Endothelial cell of umbilical vein (primary cell): ENCODE data around the gene HASPIN. TPM values are rescaled to one million over a fixed set of nuclear protein-coding genes. Genes with fewer than 3 reads are reported as not detected.

Experiments used
- BruUV-seq: library from RNA; stranded (reverse); fragments of 400-500 nt; replicated peaks from 2 replicates; lab custom pipeline; 2021; lab: Mats Ljungman, UMichigan
- CTCF ChIA-PET: fragments of 300-600, 350-600 bp; sonication (Branson Sonifier 250); formaldehyde crosslinking; loops from one replicate; lab custom pipeline; 2021; ENCODE audit warnings: antibody characterized with exemption, inconsistent platforms; lab: Charles Lee
- POLR2A ChIA-PET: fragments of 300-600, 350-600 bp; sonication (Branson Sonifier 250); formaldehyde crosslinking; loops from one replicate; lab custom pipeline; 2021; ENCODE audit warnings: antibody characterized with exemption, inconsistent platforms; lab: Charles Lee
- DNase-seq: peaks from one replicate; pipeline ENCODE4 v3.0.0-alpha.2; 2011; ENCODE audit warnings: low read depth, low spot score
- FAIRE-seq: peaks from 2 replicates; lab custom pipeline; 2011; peaks lifted over from hg19 to GRCh38; lab: Jason Lieb, UNC
- H2AFZ ChIP-seq: 2 replicates; pipeline ENCODE4 v1.6.0; 2012; ENCODE audit warnings: low read depth, low read length, control low read depth, inconsistent platforms
- H3K27ac ChIP-seq: 2 replicates; pipeline ENCODE4 v1.5.1; 2011; ENCODE audit warnings: low read depth, mild to moderate bottlenecking, control low read depth, low read length, moderate library complexity; ENCODE audit not compliant: insufficient read depth
- H3K27me3 ChIP-seq, 2 experiments: 2 replicates each; pipeline versions ENCODE4 v1.6.0 to v1.6.1; 2011; ENCODE audit warnings: low read length in 2 of 2, mixed read lengths in 1 of 2; ENCODE audit not compliant: control insufficient read depth in 2 of 2, insufficient read depth in 2 of 2
- H3K36me3 ChIP-seq, 2 experiments: 2 replicates in 1 of 2; 3 replicates in 1 of 2; pipeline ENCODE4 v1.5.1; 2011; ENCODE audit warnings: low read length in 2 of 2, mild to moderate bottlenecking in 1 of 2, moderate library complexity in 1 of 2; ENCODE audit not compliant: control insufficient read depth in 2 of 2, insufficient read depth in 2 of 2; ENCODE audit errors: extremely low read depth in 1 of 2
- H3K4me1 ChIP-seq: 3 replicates; pipeline ENCODE4 v1.5.1; 2011; ENCODE audit warnings: mild to moderate bottlenecking, low read length; ENCODE audit not compliant: control insufficient read depth, insufficient read depth; ENCODE audit errors: extremely low read depth
- H3K4me2 ChIP-seq: 2 replicates; pipeline ENCODE4 v1.6.1; 2011; ENCODE audit warnings: low read length, control low read depth, mixed read lengths; ENCODE audit not compliant: insufficient read depth
- H3K4me3 ChIP-seq, 3 experiments: fragments of 200-600 bp in 1 of 3; sonication (generic), shearing (Covaris generic) in 1 of 3; replicated peaks in 1 of 3; 2 replicates each; pipeline ENCODE4 v1.5.1; 2011 to 2016; ENCODE audit warnings: control low read depth in 3 of 3, low read length in 3 of 3, mild to moderate bottlenecking in 2 of 3, inconsistent platforms in 1 of 3, low read depth in 1 of 3, moderate library complexity in 1 of 3; ENCODE audit not compliant: insufficient read depth in 1 of 3
- H3K79me2 ChIP-seq: 2 replicates; pipeline ENCODE4 v1.6.0; 2012; ENCODE audit warnings: low read length, inconsistent platforms; ENCODE audit not compliant: control insufficient read depth, insufficient read depth
- H3K9ac ChIP-seq: replicated peaks from 2 replicates; pipeline ENCODE3; 2011; ENCODE audit warnings: low read length, control low read depth; ENCODE audit not compliant: insufficient read depth; ENCODE audit errors: extremely low read depth
- H3K9me1 ChIP-seq: replicated peaks from 3 replicates; pipeline ENCODE4 v1.6.0; 2011; ENCODE audit warnings: mild to moderate bottlenecking, low read length; ENCODE audit not compliant: control insufficient read depth, insufficient read depth; ENCODE audit errors: extremely low read depth
- H3K9me3 ChIP-seq: replicated peaks from 2 replicates; pipeline ENCODE4 v1.5.1; 2012; ENCODE audit warnings: low read length, inconsistent platforms; ENCODE audit not compliant: control insufficient read depth, insufficient read depth
- H4K20me1 ChIP-seq: replicated peaks from 2 replicates; pipeline ENCODE3; 2011; ENCODE audit warnings: mild to moderate bottlenecking, low read length; ENCODE audit not compliant: control insufficient read depth, insufficient read depth; ENCODE audit errors: extremely low read depth
- CTCF ChIP-seq, 2 donors: IDR thresholded peaks; 1 replicate in 1 of 2; 2 replicates in 1 of 2; pipeline ENCODE4 v1.5.1; 2011; ENCODE audit warnings: low read length in 2 of 2, mild to moderate bottlenecking in 2 of 2, moderate library complexity in 2 of 2, control low read depth in 1 of 2, inconsistent platforms in 1 of 2, low read depth in 1 of 2; ENCODE audit not compliant: insufficient read depth in 1 of 2; ENCODE audit errors: extremely low read depth in 1 of 2
- EZH2 ChIP-seq: IDR thresholded peaks from 2 replicates; pipeline ENCODE4 v1.6.1; 2012; ENCODE audit warnings: borderline replicate concordance, low read depth, mild to moderate bottlenecking, moderate library complexity, low read length, inconsistent platforms; ENCODE audit not compliant: severe bottlenecking
- FOS ChIP-seq: IDR thresholded peaks from 2 replicates; pipeline ENCODE4 v1.6.1; 2011; ENCODE audit warnings: mild to moderate bottlenecking, low read length, moderate library complexity, borderline replicate concordance; ENCODE audit not compliant: insufficient read depth
- GATA2 ChIP-seq: IDR thresholded peaks from 2 replicates; pipeline ENCODE4 v1.7.0; 2011; ENCODE audit warnings: low read depth, mild to moderate bottlenecking, moderate library complexity, mixed read lengths, low read length; ENCODE audit not compliant: insufficient read length, insufficient read depth
- JUN ChIP-seq: IDR thresholded peaks from 2 replicates; pipeline ENCODE4 v1.6.1; 2011; ENCODE audit warnings: borderline replicate concordance, low read depth; ENCODE audit not compliant: insufficient read length, insufficient read depth
- MAX ChIP-seq: IDR thresholded peaks from 2 replicates; pipeline ENCODE4 v1.6.1; 2011; ENCODE audit not compliant: insufficient read depth, insufficient read length
- MYC ChIP-seq: IDR thresholded peaks from one replicate; pipeline ENCODE4 v1.6.1; 2011; ENCODE audit warnings: mild to moderate bottlenecking, low read depth, low read length
- POLR2A ChIP-seq: IDR thresholded peaks from 2 replicates; pipeline ENCODE4 v1.6.1; 2012; ENCODE audit warnings: low read depth, mild to moderate bottlenecking, control low read depth, low read length
- POLR2AphosphoS5 ChIP-seq: IDR thresholded peaks from 2 replicates; pipeline ENCODE4 v1.6.1; 2012; ENCODE audit warnings: low read depth, mild to moderate bottlenecking, control low read depth, low read length, moderate library complexity; ENCODE audit not compliant: insufficient read depth
- dilution Hi-C: fragments of 300-500 bp; cut with MboI; formaldehyde crosslinking; loops from one replicate; pipeline ENCODE4 v1.15.0; 2019; ENCODE audit warnings: low sequenced_read_pairs; ENCODE audit not compliant: extremely low pct_ligation_motif_present
- intact Hi-C: fragments of 100-400 bp; cut with micrococcal nuclease; formaldehyde crosslinking; loops from one replicate; pipeline ENCODE4 v1.10.0; 2022
- polyA plus RNA-seq, 4 experiments: library from polyadenylated mRNA; depleted of rRNA in 3 of 4; stranded (reverse) in 3 of 4; unstranded in 1 of 4; fragments of >200 nt; gene quantifications; 2 replicates each; pipeline versions ENCODE4 v1.2.1 to v1.2.3, GENCODE V29; 2011 to 2012; ENCODE audit warnings: missing spikeins in 1 of 4
- total RNA-seq: library from RNA; stranded (reverse); gene quantifications from 2 replicates; pipeline ENCODE4 v1.2.3, GENCODE V29; 2021

The HASPIN gene
- total and polyA plus RNA-seq, 2 donors (not counting 3 experiments of a cell fraction or from before 2014, with no cell fraction given), result 2.7 to 13.2 TPM

GRCh38 chr17:3715296-3715695, 8.4 kb upstream of the HASPIN start:
- FAIRE-seq (no peak), DNase-seq (no peak)
- intact Hi-C loops (no loop called here), dilution Hi-C loops (no loop called here)
- no peak overlapping the region for H3K4me3 ChIP-seq
- H3K4me1 ChIP-seq, result peaks cover 18% of the 10 kb centered on the region
- no peak overlapping the region for H3K27ac ChIP-seq
- no peak overlapping the region for H3K9ac ChIP-seq
- no peak overlapping the region for H2AFZ ChIP-seq
- no peaks in the 10 kb centered on the region for H3K9me1 ChIP-seq
- no peak overlapping the region for H3K4me2 ChIP-seq
- H3K79me2 ChIP-seq, result peaks cover 2% of the 10 kb centered on the region
- H4K20me1 ChIP-seq, result no peaks in the 10 kb centered on the region
- ChIA-PET POLR2A (no interaction called here), CTCF (interaction anchor here (1.2 to 1.5 kb wide), 2 partner anchors 23 to 33 kb away, joined by 3 to 4 read pairs; no protein-coding TSS in a partner anchor)
- H3K36me3 ChIP-seq, result peaks cover 9 to 17% of the 10 kb centered on the region in 2 experiments
- no peaks in the 10 kb centered on the region for H3K9me3 ChIP-seq
- TF ChIP-seq POLR2AphosphoS5 (no peak), GATA2 (no peak), EZH2 (no peak), MYC (no peak), CTCF (IDR thresholded peaks at IDR 0.05; ENCODE audit: extremely low read depth in 1 of 2, insufficient read depth in 1 of 2, low read depth in 1 of 2, low read length in 2 of 2) (no peak), MAX (no peak), JUN (no peak), POLR2A (no peak), FOS (no peak)
- BruUV-seq, result no TSS peak
- H3K27me3 ChIP-seq, result no peaks in the 10 kb centered on the region
